Measurements from ENCODE around the gene PARD3. TPM values are rescaled to one million over a fixed set of nuclear protein-coding genes. Genes with fewer than 3 reads are reported as not detected.

PARD3 gene
- polyA plus RNA-seq, 3 donors: 0.51 TPM; not detected in 2

GRCh38 chr10:34612938-34613337, 202.2 kb downstream of the PARD3 start:
- H3K36me3 ChIP-seq (replicated peaks in 1 of 2; ENCODE audit: control insufficient read depth in 1 of 2, insufficient read depth in 2 of 2, low read length in 2 of 2): no peaks in the 10 kb centered on the region
- no peak overlapping the region for H3K4me3 ChIP-seq (replicated peaks in 1 of 3; ENCODE audit: low read depth in 2 of 3, low read length in 3 of 3)
- no peak overlapping the region for H3K27ac ChIP-seq (ENCODE audit: low read depth in 1 of 2, low read length in 2 of 2)
- Mint-ChIP-seq H3K27ac (no peak overlapping the region), H3K4me1 (no peaks in the 10 kb centered on the region), H3K4me3 (no peak overlapping the region), H3K9me3 (peaks cover 0 to 3% (median 0%) of the 10 kb centered on the region in 7 donors), H3K36me3 (no peaks in the 10 kb centered on the region), H3K27me3 (ENCODE audit: low read depth in 3 of 3) (peaks cover 0 to 1% (median 0%) of the 10 kb centered on the region in 3 donors)
- H3K4me2 ChIP-seq (replicated peaks; ENCODE audit: extremely low read depth, low read length, poor library complexity, severe bottlenecking): no peak overlapping the region
- no CpG with 5 or more reads among the region's 1 CpG for WGBS (ENCODE audit: insufficient coverage)
- H3K9me3 ChIP-seq (replicated peaks in 1 of 2; ENCODE audit: control insufficient read depth in 1 of 2, insufficient read depth in 1 of 2, low read length in 2 of 2): no peaks in the 10 kb centered on the region
- DNase-seq: no peak
- no peak for TF ChIP-seq CTCF (IDR thresholded peaks at IDR 0.05)
- intact Hi-C loops (cut with micrococcal nuclease): no loop called here
- no peak overlapping the region for H2AFZ ChIP-seq (ENCODE audit: insufficient read depth, low read depth, low read length, poor library complexity, severe bottlenecking)
- no peaks in the 10 kb centered on the region for H3K4me1 ChIP-seq (ENCODE audit: control insufficient read depth in 1 of 2, insufficient read depth in 2 of 2, low read length in 2 of 2)
- no peaks in the 10 kb centered on the region for H4K20me1 ChIP-seq (ENCODE audit: insufficient read depth, low read length)
- no peak overlapping the region for H3K9ac ChIP-seq (ENCODE audit: insufficient read depth, low read length, poor library complexity, severe bottlenecking)
- H3K27me3 ChIP-seq (ENCODE audit: control insufficient read depth in 2 of 2, insufficient read depth in 2 of 2, low read length in 2 of 2): no peaks in the 10 kb centered on the region
- H3K79me2 ChIP-seq (ENCODE audit: insufficient read depth, low read length): no peaks in the 10 kb centered on the region

- no peaks in the 10 kb centered on the region for H3K27me3 ChIP-seq (ENCODE audit: control insufficient read depth in 2 of 2, insufficient read depth in 2 of 2, low read length in 2 of 2)
- Mint-ChIP-seq H3K4me1 (no peaks in the 10 kb centered on the region), H3K27ac (no peak overlapping the region), H3K36me3 (no peaks in the 10 kb centered on the region), H3K9me3 (peaks cover 0 to 3% (median 0%) of the 10 kb centered on the region in 7 donors), H3K27me3 (ENCODE audit: low read depth in 3 of 3) (peaks cover 0 to 1% (median 0%) of the 10 kb centered on the region in 3 donors), H3K4me3 (no peak overlapping the region)
- H3K4me1 ChIP-seq (ENCODE audit: control insufficient read depth in 1 of 2, insufficient read depth in 2 of 2, low read length in 2 of 2): no peaks in the 10 kb centered on the region
- no peak overlapping the region for H3K9ac ChIP-seq (ENCODE audit: insufficient read depth, low read length, poor library complexity, severe bottlenecking)
- TF ChIP-seq CTCF (IDR thresholded peaks at IDR 0.05): no peak
- no peaks in the 10 kb centered on the region for H3K36me3 ChIP-seq (replicated peaks in 1 of 2; ENCODE audit: control insufficient read depth in 1 of 2, insufficient read depth in 2 of 2, low read length in 2 of 2)
- H2AFZ ChIP-seq (ENCODE audit: insufficient read depth, low read depth, low read length, poor library complexity, severe bottlenecking): no peak overlapping the region
- intact Hi-C loops (cut with micrococcal nuclease): no loop called here
- H3K4me2 ChIP-seq (replicated peaks; ENCODE audit: extremely low read depth, low read length, poor library complexity, severe bottlenecking): no peak overlapping the region
- no peak for DNase-seq
- no peak overlapping the region for H3K27ac ChIP-seq (ENCODE audit: low read depth in 1 of 2, low read length in 2 of 2)
- no peaks in the 10 kb centered on the region for H4K20me1 ChIP-seq (ENCODE audit: insufficient read depth, low read length)
- WGBS (ENCODE audit: insufficient coverage): no CpG with 5 or more reads among the region's 3 CpGs
- H3K9me3 ChIP-seq (replicated peaks in 1 of 2; ENCODE audit: control insufficient read depth in 1 of 2, insufficient read depth in 1 of 2, low read length in 2 of 2): no peaks in the 10 kb centered on the region
- H3K4me3 ChIP-seq (replicated peaks in 1 of 3; ENCODE audit: low read depth in 2 of 3, low read length in 3 of 3): no peak overlapping the region
- no peaks in the 10 kb centered on the region for H3K79me2 ChIP-seq (ENCODE audit: insufficient read depth, low read length)
Observed at GRCh38 chr10:34612446-34612845, 202.7 kb downstream of the PARD3 start.

All from CD14-positive monocyte (primary cell).